Measurements from ENCODE around the gene CCDC117. TPM values are rescaled to one million over a fixed set of nuclear protein-coding genes. Genes with fewer than 3 reads are reported as not detected.
A peak's percentile ranks its signal among the peaks of the same experiment; 100 is the strongest.

The CCDC117 gene
- total RNA-seq, 2 experiments from 2014 or later = 36.1 to 36.8 TPM

- DNase-seq (no peak), ATAC-seq (no peak)
- Mint-ChIP-seq H3K4me3 (no peak overlapping the region), H3K36me3 (ENCODE audit: low read depth) (peaks cover 2% of the 10 kb centered on the region), H3K4me1 (peaks cover 5% of the 10 kb centered on the region), H3K27ac (no peak overlapping the region), H3K9me3 (ENCODE audit: low read depth) (no peaks in the 10 kb centered on the region), H3K27me3 (peaks cover 2% of the 10 kb centered on the region)
- intact Hi-C loops (cut with DNase I, micrococcal nuclease) = no loop called here
- POLR2A ChIA-PET = no interaction called here
- CTCF ChIA-PET = interaction anchor here (0.6 to 4.7 kb wide), 7 partner anchors 36 to 248 kb away, joined by 3 to 60 read pairs (median 7); no protein-coding TSS in a partner anchor
These were observed 58.9 kb downstream of the CCDC117 start for GRCh38 chr22:28831140-28832072.

GRCh38 chr22:28832731-28833130 is 60.2 kb downstream of the CCDC117 start:
- Mint-ChIP-seq H3K9me3 (ENCODE audit: low read depth) (no peaks in the 10 kb centered on the region), H3K27me3 (peaks cover 2% of the 10 kb centered on the region), H3K27ac (no peak overlapping the region), H3K4me1 (peaks cover 5% of the 10 kb centered on the region), H3K36me3 (ENCODE audit: low read depth) (peaks cover 2% of the 10 kb centered on the region), H3K4me3 (no peak overlapping the region)
- DNase-seq (no peak), ATAC-seq (no peak)
- ChIA-PET POLR2A (interaction anchor here (0.6 to 0.7 kb wide), 2 partner anchors 52 to 61 kb away, joined by 3 to 5 read pairs; no protein-coding TSS in a partner anchor), CTCF (interaction anchor here (1.5 kb wide), 1 partner anchor 232 kb away, joined by 3 read pairs; no protein-coding TSS in a partner anchor)
- intact Hi-C loops (cut with DNase I, micrococcal nuclease) = no loop called here

- CTCF ChIA-PET = no interaction called here
- ATAC-seq (peak; percentile 36), DNase-seq (no peak)
- intact Hi-C loops (cut with DNase I, micrococcal nuclease) = no loop called here
- H3K36me3 Mint-ChIP-seq (ENCODE audit: low read depth) = no peaks in the 10 kb centered on the region
- H3K9me3 Mint-ChIP-seq (ENCODE audit: low read depth) = no peaks in the 10 kb centered on the region
- peaks cover 5% of the 10 kb centered on the region for H3K4me1 Mint-ChIP-seq
- H3K27me3 Mint-ChIP-seq = peaks cover 2% of the 10 kb centered on the region
- H3K4me3 Mint-ChIP-seq = no peak overlapping the region
- H3K27ac Mint-ChIP-seq = no peak overlapping the region
- POLR2A ChIA-PET = no interaction called here
These were observed 60.9 kb downstream of the CCDC117 start for GRCh38 chr22:28833276-28833923.

- H3K36me3 Mint-ChIP-seq (ENCODE audit: low read depth) = no peaks in the 10 kb centered on the region
- CTCF ChIA-PET = interaction anchor here (0.6 to 1.2 kb wide), 2 partner anchors 13 to 207 kb away, joined by 3 read pairs; no protein-coding TSS in a partner anchor
- peaks cover 2% of the 10 kb centered on the region for H3K27me3 Mint-ChIP-seq
- H3K27ac Mint-ChIP-seq = no peak overlapping the region
- H3K4me3 Mint-ChIP-seq = no peak overlapping the region
- H3K4me1 Mint-ChIP-seq = no peaks in the 10 kb centered on the region
- H3K9me3 Mint-ChIP-seq (ENCODE audit: low read depth) = no peaks in the 10 kb centered on the region
- intact Hi-C loops (cut with DNase I, micrococcal nuclease) = no loop called here
- POLR2A ChIA-PET = interaction anchor here (1.2 kb wide), 1 partner anchor 25 kb away, joined by 3 read pairs; no protein-coding TSS in a partner anchor
- DNase-seq (no peak), ATAC-seq (no peak)
These were observed 63.2 kb downstream of the CCDC117 start for GRCh38 chr22:28835630-28836189.

GRCh38 chr22:28837640-28838039 is 65.1 kb downstream of the CCDC117 start:
- Mint-ChIP-seq H3K27me3 (no peaks in the 10 kb centered on the region), H3K36me3 (ENCODE audit: low read depth) (no peaks in the 10 kb centered on the region), H3K9me3 (ENCODE audit: low read depth) (no peaks in the 10 kb centered on the region), H3K4me3 (no peak overlapping the region), H3K27ac (no peak overlapping the region), H3K4me1 (no peaks in the 10 kb centered on the region)
- ChIA-PET CTCF (interaction anchor here (1.1 to 1.4 kb wide), 2 partner anchors 10 to 19 kb away, joined by 4 read pairs; no protein-coding TSS in a partner anchor), POLR2A (no interaction called here)
- no peak for ATAC-seq
- intact Hi-C loops (cut with DNase I, micrococcal nuclease) = no loop called here
- DNase-seq = no peak

Other genes with a start within 250 kb of the CCDC117 start
- 1 to 10 TPM; 1.0 to 1.4 TPM for gene TTC28, start 92.9 kb upstream of the CCDC117 start, total RNA-seq
- gene CHEK2, start 30.9 kb upstream of the CCDC117 start, total RNA-seq = 10 to 100 TPM; 37.5 to 41.3 TPM
- 10 to 100 TPM; 16.5 to 18.5 TPM for gene HSCB, start 30.7 kb upstream of the CCDC117 start, total RNA-seq
- gene XBP1, start 27.9 kb downstream of the CCDC117 start, total RNA-seq = 100 to 1,000 TPM in 1 of 2 experiments, 10 to 100 TPM in 1; 88.8 to 101 TPM
- 1 to 10 TPM; 2.3 TPM for gene ZNRF3, start 110.9 kb downstream of the CCDC117 start, total RNA-seq

Measured in activated CD4-positive, alpha-beta T cell treated with anti-CD3 and anti-CD28 coated beads for 36 hours (primary cell).